Neural cell (in vitro differentiated cells): ENCODE results near the gene SPOCK1. TPM values are rescaled to one million over a fixed set of nuclear protein-coding genes. Genes with fewer than 3 reads are reported as not detected.
"Not testable (repeated sequence)": the region's sequence is repeated elsewhere in the genome, so short reads cannot be mapped to it uniquely, and the experiment has no call there.

ENCODE experiments used
- H2AFZ ChIP-seq: fragments of 200-600, 300-800 bp; sonication (generic), shearing (Covaris generic); 2 replicates; pipeline ENCODE4 v1.6.0; 2014; ENCODE audit warnings: low read depth, mild to moderate bottlenecking, antibody characterized with exemption, low read length, moderate library complexity
- H3F3A ChIP-seq: fragments of 200-600 bp; shearing (Covaris generic); 2 replicates; pipeline ENCODE4 v1.6.1; 2016; ENCODE audit warnings: mild to moderate bottlenecking, moderate library complexity, mixed read lengths, antibody characterized with exemption, low read length; ENCODE audit not compliant: insufficient read depth, poor library complexity, severe bottlenecking
- H3K27ac ChIP-seq: fragments of 200-600, 300-800 bp; sonication (generic), shearing (Covaris generic); 2 replicates; pipeline ENCODE4 v1.5.1; 2014; ENCODE audit warnings: mild to moderate bottlenecking, low read length, moderate library complexity
- H3K27me3 ChIP-seq: fragments of 300-800, 200-600 bp; sonication (generic), shearing (Covaris generic); 2 replicates; pipeline ENCODE4 v1.6.0; 2014; ENCODE audit warnings: mild to moderate bottlenecking, low read depth, low read length, moderate library complexity; ENCODE audit not compliant: insufficient read depth
- H3K36me3 ChIP-seq: fragments of 300-800, 200-600 bp; sonication (generic), shearing (Covaris generic); 2 replicates; pipeline ENCODE4 v1.5.1; 2014; ENCODE audit warnings: mild to moderate bottlenecking, antibody characterized with exemption, low read length, moderate library complexity; ENCODE audit not compliant: insufficient read depth
- H3K4me2 ChIP-seq: fragments of 300-800, 200-600 bp; sonication (generic), shearing (Covaris generic); 2 replicates; pipeline ENCODE4 v1.6.0; 2014; ENCODE audit warnings: mild to moderate bottlenecking, low read length
- H3K4me3 ChIP-seq: fragments of 300-800, 200-600 bp; sonication (generic), shearing (Covaris generic); 2 replicates; pipeline ENCODE4 v1.5.1; 2014; ENCODE audit warnings: mild to moderate bottlenecking, low read length, moderate library complexity
- H3K79me2 ChIP-seq: fragments of 200-600 bp; shearing (Covaris generic); replicated peaks from 2 replicates; pipeline ENCODE4 v1.6.0; 2014; ENCODE audit warnings: mild to moderate bottlenecking, low read length, moderate library complexity; ENCODE audit not compliant: insufficient read depth
- H3K9ac ChIP-seq: fragments of 300-800, 200-600 bp; sonication (generic), shearing (Covaris generic); 2 replicates; pipeline ENCODE4 v1.6.1; 2016; ENCODE audit warnings: mild to moderate bottlenecking, low read length, mixed read lengths
- H3K9me2 ChIP-seq: fragments of 200-600 bp; shearing (Covaris generic); 2 replicates; pipeline ENCODE4 v1.6.1; 2016; ENCODE audit warnings: mild to moderate bottlenecking, low read length, mixed read lengths; ENCODE audit not compliant: insufficient read depth
- H3K9me3 ChIP-seq: fragments of 200-600, 300-800 bp; sonication (generic), shearing (Covaris generic); 2 replicates; pipeline ENCODE4 v1.6.1; 2016; ENCODE audit warnings: mild to moderate bottlenecking, mixed run types, low read length, moderate library complexity, mixed read lengths
- H4K20me1 ChIP-seq: fragments of 200-600 bp; shearing (Covaris generic); 2 replicates; pipeline ENCODE4 v1.6.1; 2016; ENCODE audit warnings: mild to moderate bottlenecking, mixed run types; ENCODE audit not compliant: insufficient read depth
- EP300 ChIP-seq: fragments of 450-650 bp; conservative IDR thresholded peaks from 2 replicates; pipeline ENCODE4 v1.6.1; 2014; ENCODE audit warnings: antibody characterized with exemption, mild to moderate bottlenecking, moderate library complexity; ENCODE audit not compliant: poor library complexity, severe bottlenecking
- EZH2 ChIP-seq: fragments of 200-600, 300-800 bp; shearing (Covaris generic), sonication (generic); IDR thresholded peaks from 2 replicates; pipeline ENCODE4 v1.6.1; 2014; ENCODE audit warnings: antibody characterized with exemption, low read length, borderline replicate concordance, mild to moderate bottlenecking; ENCODE audit not compliant: insufficient read depth, poor library complexity, severe bottlenecking
- MXI1 ChIP-seq: fragments of 450-650 bp; conservative IDR thresholded peaks from 2 replicates; pipeline ENCODE4 v1.6.1; 2014; ENCODE audit warnings: antibody characterized with exemption, mild to moderate bottlenecking; ENCODE audit not compliant: poor library complexity, severe bottlenecking
- POLR2AphosphoS5 ChIP-seq: IDR thresholded peaks from 2 replicates; pipeline ENCODE4 v1.6.1; 2012
- RAD21 ChIP-seq: fragments of 450-650 bp; conservative IDR thresholded peaks from 2 replicates; pipeline ENCODE4 v1.6.1; 2014; ENCODE audit warnings: antibody characterized with exemption, mild to moderate bottlenecking, moderate library complexity
- SMC3 ChIP-seq: fragments of 450-650 bp; conservative IDR thresholded peaks from 2 replicates; pipeline ENCODE4 v1.6.1; 2014; ENCODE audit warnings: antibody characterized with exemption, mild to moderate bottlenecking, moderate library complexity; ENCODE audit not compliant: poor library complexity
- TAF1 ChIP-seq: IDR thresholded peaks from 2 replicates; pipeline ENCODE4 v1.6.1; 2012; ENCODE audit warnings: low read depth
- polyA plus RNA-seq: library from polyadenylated mRNA; depleted of rRNA; stranded (reverse); fragments of >200 nt; gene quantifications from 2 replicates; pipeline ENCODE4 v1.2.3, GENCODE V29; 2014
- TF ChIP-seq, protein P1 (sequence below): IDR thresholded peaks from 2 replicates; pipeline ENCODE4 v1.6.1; 2012; ENCODE audit warnings: borderline replicate concordance
- TF ChIP-seq, protein P2 (sequence below): fragments of 450-650 bp; IDR thresholded peaks from 2 replicates; pipeline ENCODE4 v1.5.1; 2014; ENCODE audit warnings: antibody characterized with exemption, mild to moderate bottlenecking, moderate library complexity; ENCODE audit not compliant: poor library complexity, severe bottlenecking

SPOCK1 gene
- polyA plus RNA-seq, 1 donor from 2014 or later, result 33.6 TPM

DNA sequence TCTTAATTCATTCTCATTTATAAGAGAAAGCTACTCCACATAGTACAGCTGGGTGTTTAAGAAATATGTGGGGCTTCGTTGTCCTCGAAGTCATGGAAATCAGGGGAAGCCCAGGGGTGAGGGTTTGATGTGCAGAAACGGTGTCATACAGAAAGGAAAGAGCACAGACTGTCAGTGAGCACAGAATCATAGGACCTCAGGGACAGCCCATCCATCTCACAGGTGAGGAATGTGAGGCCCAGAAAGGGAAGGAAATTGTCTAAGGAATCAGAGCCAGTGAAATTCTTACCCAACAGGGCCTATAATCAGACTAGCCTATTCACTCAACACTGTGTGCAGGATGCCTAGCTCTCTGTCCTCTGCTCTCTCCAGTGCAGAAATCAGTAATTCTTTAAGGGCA is 535.6 kb downstream of the SPOCK1 start:
- Histone ChIP-seq H3F3A (no peaks in the 10 kb centered on the region), H3K27me3 (no peaks in the 10 kb centered on the region), H3K4me3 (peak overlapping the region; percentile 17), H4K20me1 (no peaks in the 10 kb centered on the region), H3K27ac (peak overlapping the region; percentile 24), H3K9me2 (no peaks in the 10 kb centered on the region), H3K4me2 (no peak overlapping the region), H3K79me2 (no peaks in the 10 kb centered on the region), H3K9me3 (no peaks in the 10 kb centered on the region), H2AFZ (no peak overlapping the region), H3K9ac (no peak overlapping the region), H3K36me3 (no peaks in the 10 kb centered on the region)
- TF ChIP-seq MXI1 (no peak), POLR2AphosphoS5 (no peak), RAD21 (no peak)

DNA sequence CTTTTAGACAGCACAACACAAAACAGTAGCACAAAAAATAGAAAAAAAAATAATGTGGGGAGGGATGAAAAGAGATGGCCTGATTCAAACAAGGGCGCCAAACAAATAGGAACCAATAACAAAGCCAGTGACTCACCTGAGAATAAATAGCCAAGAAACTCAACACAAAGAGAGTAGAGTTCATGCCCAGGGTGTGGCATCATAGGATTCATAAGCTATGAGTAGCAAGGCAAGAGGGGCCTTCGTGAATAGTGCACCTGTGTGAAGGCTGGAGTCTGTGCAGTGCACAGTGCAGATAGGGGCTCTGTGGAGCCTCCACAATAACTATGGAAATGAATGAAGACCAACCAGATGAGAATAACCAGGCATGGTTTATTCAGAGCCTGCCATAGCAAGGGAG is 541.7 kb downstream of the SPOCK1 start:
- no peak overlapping the region for H3K27ac ChIP-seq
- no peak for TF ChIP-seq SMC3
- no peaks in the 10 kb centered on the region for H3K79me2 ChIP-seq
- no peaks in the 10 kb centered on the region for H4K20me1 ChIP-seq
- no peaks in the 10 kb centered on the region for H3K9me2 ChIP-seq
- no peaks in the 10 kb centered on the region for H3F3A ChIP-seq
- no peak overlapping the region for H3K4me3 ChIP-seq
- no peak overlapping the region for H2AFZ ChIP-seq
- H3K9ac ChIP-seq, result no peak overlapping the region
- no peaks in the 10 kb centered on the region for H3K9me3 ChIP-seq
- H3K36me3 ChIP-seq, result no peaks in the 10 kb centered on the region
- H3K27me3 ChIP-seq, result no peaks in the 10 kb centered on the region
- H3K4me2 ChIP-seq, result no peak overlapping the region

DNA sequence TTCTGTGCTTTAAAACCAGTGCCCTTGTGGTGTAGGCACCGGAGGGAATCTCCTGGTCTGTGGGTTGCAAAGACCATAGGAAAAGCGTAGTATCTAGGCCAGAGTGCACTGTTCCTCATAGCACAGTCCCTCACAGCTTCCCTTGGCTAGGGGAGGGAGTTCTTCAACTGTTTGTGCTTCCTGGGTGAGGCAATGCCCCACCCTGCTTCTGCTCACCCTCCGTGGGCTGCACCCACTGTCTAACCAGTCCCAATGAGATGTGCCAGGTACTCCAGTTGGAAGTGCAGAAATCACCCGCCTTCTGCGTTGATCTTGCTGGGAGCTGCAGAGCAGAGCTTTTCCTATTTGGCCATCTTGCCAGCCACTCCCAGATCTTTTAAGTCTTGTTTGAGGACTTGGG is 545.0 kb downstream of the SPOCK1 start:
- H3K27me3 ChIP-seq, H3K36me3 ChIP-seq, H3K4me3 ChIP-seq, H3K9me3 ChIP-seq, H3K27ac ChIP-seq, H3K9ac ChIP-seq, H3F3A ChIP-seq, H4K20me1 ChIP-seq, H3K79me2 ChIP-seq, H3K9me2 ChIP-seq, H2AFZ ChIP-seq, H3K4me2 ChIP-seq: not testable (repeated sequence)

DNA sequence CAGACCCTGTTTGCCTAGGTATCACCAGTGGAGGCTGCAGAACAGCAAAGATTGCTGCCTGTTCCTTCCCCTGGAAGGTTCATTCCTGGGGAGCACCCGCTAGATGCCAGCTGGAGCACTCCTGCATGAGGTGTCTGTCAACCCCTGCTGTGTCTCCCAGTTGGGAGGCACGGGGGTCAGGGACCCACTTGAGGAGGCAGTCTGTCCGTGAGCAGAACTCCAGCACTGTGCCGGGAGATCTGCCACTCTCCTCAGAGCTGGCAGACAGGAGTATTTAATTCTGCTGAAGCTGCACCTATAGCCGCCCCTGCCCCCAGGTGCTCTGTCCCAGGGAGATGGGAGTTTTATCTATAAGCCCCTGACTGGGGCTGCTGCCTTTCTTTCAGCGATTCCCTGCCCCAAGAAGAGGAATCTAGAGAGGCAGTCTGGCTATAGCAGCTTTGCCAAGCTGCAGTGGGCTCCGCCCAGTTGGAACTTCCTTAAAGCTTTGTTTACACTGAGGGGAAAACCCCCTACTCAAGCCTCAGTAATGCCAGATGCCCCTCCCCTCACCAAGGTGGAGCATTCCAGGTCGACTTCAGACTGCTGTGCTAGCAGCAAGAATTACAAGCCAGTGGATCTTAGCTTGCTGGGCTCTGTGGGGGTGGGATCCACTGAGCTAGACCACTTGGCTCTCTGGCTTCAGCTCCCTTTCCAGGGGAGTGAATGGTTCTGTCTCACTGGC is 545.6 kb downstream of the SPOCK1 start:
- not testable (repeated sequence) for H3K9ac ChIP-seq, H3K4me2 ChIP-seq, H3K27ac ChIP-seq, H3K9me2 ChIP-seq, H4K20me1 ChIP-seq, H3K36me3 ChIP-seq, H3K9me3 ChIP-seq, H3K27me3 ChIP-seq, H3K4me3 ChIP-seq, H2AFZ ChIP-seq, H3K79me2 ChIP-seq, H3F3A ChIP-seq

DNA sequence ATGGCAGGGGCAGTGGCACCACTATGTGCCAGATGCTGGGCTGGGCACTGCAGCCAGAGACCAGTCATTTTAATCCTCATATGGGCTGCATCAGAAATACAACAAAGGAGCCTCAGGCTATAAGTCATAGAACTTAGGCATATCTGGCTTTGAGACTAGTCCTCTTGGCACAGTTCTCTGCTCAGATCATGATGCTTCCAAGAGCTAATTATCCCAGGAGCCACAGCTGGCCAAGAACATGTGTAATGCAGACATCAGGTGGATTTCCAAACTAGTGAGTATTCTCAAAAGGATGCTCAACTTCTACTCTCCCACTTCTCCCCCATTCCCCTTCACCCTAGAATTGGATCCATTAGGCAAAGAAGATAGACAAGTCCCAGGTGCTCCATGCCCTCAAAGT is 571.6 kb downstream of the SPOCK1 start:
- TF ChIP-seq, protein P1, sequence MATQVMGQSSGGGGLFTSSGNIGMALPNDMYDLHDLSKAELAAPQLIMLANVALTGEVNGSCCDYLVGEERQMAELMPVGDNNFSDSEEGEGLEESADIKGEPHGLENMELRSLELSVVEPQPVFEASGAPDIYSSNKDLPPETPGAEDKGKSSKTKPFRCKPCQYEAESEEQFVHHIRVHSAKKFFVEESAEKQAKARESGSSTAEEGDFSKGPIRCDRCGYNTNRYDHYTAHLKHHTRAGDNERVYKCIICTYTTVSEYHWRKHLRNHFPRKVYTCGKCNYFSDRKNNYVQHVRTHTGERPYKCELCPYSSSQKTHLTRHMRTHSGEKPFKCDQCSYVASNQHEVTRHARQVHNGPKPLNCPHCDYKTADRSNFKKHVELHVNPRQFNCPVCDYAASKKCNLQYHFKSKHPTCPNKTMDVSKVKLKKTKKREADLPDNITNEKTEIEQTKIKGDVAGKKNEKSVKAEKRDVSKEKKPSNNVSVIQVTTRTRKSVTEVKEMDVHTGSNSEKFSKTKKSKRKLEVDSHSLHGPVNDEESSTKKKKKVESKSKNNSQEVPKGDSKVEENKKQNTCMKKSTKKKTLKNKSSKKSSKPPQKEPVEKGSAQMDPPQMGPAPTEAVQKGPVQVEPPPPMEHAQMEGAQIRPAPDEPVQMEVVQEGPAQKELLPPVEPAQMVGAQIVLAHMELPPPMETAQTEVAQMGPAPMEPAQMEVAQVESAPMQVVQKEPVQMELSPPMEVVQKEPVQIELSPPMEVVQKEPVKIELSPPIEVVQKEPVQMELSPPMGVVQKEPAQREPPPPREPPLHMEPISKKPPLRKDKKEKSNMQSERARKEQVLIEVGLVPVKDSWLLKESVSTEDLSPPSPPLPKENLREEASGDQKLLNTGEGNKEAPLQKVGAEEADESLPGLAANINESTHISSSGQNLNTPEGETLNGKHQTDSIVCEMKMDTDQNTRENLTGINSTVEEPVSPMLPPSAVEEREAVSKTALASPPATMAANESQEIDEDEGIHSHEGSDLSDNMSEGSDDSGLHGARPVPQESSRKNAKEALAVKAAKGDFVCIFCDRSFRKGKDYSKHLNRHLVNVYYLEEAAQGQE, result no peak
- TF ChIP-seq POLR2AphosphoS5 (no peak), RAD21 (no peak), TAF1 (no peak), SMC3 (no peak), EP300 (no peak), MXI1 (no peak), EZH2 (no peak)
- TF ChIP-seq, protein P2, sequence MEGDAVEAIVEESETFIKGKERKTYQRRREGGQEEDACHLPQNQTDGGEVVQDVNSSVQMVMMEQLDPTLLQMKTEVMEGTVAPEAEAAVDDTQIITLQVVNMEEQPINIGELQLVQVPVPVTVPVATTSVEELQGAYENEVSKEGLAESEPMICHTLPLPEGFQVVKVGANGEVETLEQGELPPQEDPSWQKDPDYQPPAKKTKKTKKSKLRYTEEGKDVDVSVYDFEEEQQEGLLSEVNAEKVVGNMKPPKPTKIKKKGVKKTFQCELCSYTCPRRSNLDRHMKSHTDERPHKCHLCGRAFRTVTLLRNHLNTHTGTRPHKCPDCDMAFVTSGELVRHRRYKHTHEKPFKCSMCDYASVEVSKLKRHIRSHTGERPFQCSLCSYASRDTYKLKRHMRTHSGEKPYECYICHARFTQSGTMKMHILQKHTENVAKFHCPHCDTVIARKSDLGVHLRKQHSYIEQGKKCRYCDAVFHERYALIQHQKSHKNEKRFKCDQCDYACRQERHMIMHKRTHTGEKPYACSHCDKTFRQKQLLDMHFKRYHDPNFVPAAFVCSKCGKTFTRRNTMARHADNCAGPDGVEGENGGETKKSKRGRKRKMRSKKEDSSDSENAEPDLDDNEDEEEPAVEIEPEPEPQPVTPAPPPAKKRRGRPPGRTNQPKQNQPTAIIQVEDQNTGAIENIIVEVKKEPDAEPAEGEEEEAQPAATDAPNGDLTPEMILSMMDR, result no peak
- Histone ChIP-seq H3K27ac (no peak overlapping the region), H3K4me2 (no peak overlapping the region), H3K79me2 (no peaks in the 10 kb centered on the region), H3K9ac (no peak overlapping the region), H2AFZ (no peak overlapping the region), H3K4me3 (no peak overlapping the region), H3K9me2 (no peaks in the 10 kb centered on the region), H3K9me3 (no peaks in the 10 kb centered on the region), H4K20me1 (no peaks in the 10 kb centered on the region), H3F3A (no peaks in the 10 kb centered on the region), H3K36me3 (no peaks in the 10 kb centered on the region), H3K27me3 (no peaks in the 10 kb centered on the region)
